DMS79 treated with DMSO at 0.1 percent for 48 hours (cell line): Measurements from ENCODE around the gene VEZF1.
"Not testable (repeated sequence)": the region's sequence is repeated elsewhere in the genome, so short reads cannot be mapped to it uniquely, and the experiment has no call there.

Experiments used
- DNase-seq: peaks from one replicate; lab custom pipeline; 2025; lab: John Stamatoyannopoulos, UW

Gene VEZF1

DNA sequence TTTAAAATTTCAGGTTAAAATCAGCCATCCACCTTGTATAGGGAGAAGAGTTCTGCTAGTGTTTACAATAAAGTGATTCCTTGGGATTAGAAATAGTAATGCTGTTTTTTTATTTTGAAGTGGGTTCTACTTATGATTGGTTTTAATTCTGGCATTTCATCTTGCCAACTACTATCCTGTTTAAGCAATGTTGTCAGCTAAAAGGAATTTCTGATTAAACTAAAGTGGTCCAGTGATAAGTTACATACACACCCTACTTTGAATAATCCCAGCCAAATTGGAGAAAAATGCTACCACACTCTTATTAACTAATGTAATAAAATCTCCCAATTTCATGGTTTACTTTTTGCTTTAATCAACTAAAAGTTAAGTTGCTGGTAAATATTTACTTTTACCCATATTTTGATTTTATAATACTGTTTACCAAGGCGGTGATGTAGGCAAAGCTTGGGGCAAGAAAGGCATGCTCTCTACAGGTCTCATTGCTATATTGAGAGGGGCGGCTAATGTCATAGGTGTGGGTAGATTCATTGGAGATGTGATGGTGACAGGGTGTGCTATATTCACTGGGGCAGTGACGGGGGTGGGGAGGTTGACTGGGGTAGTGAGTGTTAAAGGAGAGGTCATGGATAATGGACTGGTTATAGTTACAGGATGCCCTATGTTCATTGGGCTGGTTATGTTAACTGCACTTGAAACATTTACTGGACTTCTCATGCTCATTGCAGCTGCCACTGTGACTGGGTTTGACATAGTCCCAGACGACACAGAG lies 13.8 kb downstream of the VEZF1 start:
- not testable (repeated sequence) for DNase-seq

DNA sequence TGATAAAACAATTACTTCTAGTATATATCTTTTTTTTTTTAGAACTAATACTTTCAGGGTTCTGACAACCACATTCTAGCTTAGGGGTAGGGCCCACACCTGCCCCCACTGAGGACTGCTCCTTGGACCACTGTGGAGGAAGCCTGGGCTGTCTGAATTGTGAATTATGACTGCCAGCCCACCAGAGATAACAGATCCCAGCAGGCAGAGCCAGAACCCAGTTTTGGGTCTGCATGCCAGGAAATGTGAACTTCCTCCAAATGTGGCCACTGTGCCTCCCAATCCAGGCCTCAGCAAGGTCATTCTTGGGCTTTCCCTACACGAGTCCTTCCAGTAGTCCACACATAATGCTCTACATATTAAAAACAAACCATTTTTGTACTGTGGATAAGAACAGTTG lies 15.9 kb downstream of the VEZF1 start:
- no peak for DNase-seq

DNA sequence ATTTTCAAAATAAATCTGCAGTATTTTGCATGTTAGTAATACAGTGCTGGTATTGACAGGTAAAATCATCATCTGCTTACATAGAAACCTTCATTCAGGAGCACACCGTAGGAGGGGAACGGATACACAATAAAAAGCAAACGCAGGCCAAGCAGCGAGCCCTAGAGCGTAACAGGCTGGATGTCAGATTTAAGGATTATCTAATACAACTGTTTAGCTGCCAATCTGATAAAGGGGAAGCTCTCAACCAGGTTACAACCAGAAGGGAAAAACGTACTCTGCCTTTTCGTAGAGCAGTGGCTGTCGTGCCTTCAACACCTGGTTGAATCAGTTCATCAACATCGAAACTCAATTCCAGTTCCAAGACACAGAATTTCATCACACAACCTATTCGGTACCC lies 16.5 kb downstream of the VEZF1 start:
- DNase-seq, result no peak

DNA sequence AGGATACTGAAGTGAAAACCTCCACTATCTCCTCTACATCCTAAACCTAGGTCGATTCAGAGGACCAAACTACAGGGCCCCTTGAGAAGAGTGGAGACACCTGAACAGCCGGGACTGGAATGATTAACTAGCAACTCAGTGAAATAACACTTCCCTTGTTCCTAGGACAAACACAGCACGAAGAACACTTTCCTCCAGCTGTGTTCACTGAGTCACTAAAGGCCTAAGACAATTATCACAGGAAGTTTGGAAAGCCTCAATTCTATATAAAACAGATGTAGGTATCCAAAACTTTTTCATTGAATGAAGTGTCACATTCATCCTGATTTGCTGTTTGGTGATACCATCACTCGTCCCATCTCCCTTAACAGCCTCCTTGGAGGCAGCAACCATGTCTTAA lies 17.3 kb downstream of the VEZF1 start:
- DNase-seq, result no peak

DNA sequence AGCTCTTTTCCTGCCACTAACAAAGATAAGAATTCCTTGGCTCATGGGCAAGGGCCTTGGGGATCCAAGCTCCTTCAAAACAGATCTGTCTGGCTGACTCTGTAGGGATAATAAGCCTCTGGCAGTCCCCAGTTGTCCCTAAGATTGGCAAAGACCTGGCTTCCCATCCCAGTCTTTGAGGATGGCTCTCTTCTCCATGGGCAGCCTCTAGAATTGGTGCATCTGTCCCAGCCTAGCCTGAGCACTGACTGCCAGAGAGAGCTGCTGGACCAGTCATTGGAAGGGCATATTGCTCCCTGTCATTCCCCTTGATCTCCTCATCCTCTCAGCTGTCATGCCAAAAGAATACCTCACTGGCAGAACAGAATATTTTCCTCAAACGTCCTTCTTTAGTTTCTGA lies 19.6 kb downstream of the VEZF1 start:
- no peak for DNase-seq

DNA sequence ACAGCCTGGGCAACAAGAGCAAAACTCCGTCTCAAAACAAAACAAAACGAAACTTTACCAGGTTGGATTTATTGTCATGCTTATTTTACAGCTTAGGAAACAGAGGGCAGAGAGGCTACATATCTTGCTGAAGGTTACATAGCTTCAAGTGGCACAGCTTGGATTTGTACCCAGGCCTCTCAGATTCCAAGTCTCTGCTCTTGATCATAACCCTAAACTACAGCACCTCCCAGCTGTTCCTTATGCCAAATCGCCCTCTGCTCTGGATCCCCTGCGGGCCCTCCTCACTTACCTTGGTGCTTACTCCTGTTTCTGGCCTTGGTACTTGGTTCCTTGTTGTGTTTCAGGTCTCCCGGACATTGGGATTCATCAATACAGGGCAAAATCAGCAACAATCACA lies 21.2 kb downstream of the VEZF1 start:
- no peak for DNase-seq

DNA sequence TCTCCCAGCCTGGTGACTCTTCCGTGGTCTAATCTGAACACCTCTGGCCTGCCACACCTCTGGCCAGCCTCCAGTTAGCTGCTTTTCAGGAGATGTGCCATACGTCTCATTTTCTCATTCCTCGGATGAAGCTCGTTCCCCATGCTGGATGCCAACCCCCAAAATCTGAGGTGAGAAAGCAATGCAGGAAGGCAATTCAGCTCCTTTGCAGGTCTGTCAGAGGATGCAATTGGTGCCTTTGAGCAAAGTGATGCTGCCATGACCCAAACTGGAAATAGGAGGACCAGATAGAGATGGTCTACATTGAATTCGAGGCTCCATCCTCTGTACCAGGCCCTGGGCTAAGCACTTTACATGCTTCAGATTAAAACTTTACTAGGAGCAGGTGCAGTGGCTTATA lies 21.8 kb downstream of the VEZF1 start:
- DNase-seq, result no peak

DNA sequence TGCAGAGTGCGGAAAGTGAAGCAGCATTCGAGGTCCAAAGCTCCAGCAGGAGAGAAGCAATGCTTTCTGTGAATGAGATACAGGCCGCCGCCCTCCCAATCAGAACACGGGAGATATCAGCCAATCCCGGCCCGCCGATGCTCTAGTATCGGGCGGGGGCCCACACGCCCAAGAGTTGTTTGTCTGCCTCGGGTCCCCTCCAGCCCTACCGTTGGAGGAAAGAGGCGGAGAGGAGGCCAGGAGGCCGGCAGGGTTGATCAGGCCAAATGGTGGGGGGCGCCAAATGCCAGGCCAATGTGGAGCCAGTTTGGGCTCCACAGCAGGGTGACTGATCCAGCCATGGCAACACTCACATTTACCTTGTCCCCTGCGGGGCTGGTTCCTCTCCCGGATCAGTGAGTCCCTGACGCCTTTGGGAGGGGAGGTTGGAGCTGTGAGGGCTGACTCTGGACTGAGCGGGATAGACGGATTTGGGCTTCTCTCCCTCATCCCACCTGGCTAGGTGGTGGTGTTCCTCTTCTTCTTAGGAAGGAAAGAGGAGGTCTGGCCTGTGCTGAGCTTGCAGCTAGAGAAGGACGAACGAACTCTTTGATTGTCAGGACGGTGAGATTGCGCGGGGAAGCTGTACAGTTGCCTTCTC lies 22.4 kb downstream of the VEZF1 start:
- no peak for DNase-seq

DNA sequence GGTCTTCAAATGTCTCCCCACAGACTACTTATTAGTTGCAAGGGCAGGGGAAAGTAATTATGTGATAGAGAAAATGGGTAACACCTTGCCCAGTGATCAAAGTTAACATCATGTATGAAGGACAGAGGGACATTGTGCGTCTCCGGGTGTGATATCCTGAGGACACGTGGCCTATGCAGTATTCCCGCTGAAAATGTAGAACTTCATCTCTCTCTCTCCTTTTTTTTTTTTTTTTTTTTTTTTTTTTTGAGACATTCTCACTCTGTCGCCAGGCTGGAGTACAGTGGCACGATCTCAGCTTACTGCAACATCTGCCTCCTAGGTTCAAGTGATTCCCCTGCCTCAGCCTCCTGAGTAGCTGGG lies 24.9 kb downstream of the VEZF1 start:
- no peak for DNase-seq

DNA sequence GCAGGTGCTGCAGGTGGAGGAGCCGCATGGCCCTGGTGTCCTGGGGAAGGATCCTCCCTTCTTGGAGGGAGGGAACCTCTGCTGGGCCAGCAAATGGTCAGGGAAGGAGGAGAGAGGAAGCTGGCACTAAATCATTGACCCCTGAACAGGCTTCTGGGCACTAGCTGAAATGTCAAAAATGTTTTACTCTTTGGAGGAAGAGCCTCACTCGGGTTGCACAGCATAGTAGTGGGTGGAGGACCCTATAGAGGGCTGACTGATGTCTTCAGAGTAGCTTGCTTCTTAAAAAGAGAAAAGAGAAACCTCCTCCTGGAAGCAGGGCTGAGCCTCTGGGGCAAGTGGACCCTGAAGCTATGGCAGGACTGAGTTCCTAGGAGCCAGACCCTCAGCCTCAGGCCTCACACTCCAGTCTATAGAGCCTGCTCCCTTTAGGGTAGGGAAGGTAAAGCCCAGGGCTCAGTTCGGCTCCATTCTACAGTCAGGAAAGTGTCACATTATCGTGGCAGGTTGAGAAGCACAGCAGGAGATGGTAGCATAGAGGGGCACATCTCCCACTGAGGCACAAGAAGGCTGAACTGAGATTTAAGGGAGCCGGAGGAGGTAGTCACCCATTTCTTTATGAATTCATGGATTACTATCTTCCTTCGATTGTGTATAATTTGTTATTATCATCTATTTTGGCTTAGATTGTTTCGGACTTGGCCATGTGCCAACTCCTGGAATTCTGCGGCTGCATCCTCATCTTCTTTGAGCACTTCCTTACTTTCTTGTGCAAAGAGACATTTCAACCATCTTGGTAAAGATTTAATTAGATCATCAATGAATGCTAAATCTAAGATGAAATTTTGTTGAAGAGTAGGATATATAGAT lies 25.5 kb downstream of the VEZF1 start:
- no peak for DNase-seq

DNA sequence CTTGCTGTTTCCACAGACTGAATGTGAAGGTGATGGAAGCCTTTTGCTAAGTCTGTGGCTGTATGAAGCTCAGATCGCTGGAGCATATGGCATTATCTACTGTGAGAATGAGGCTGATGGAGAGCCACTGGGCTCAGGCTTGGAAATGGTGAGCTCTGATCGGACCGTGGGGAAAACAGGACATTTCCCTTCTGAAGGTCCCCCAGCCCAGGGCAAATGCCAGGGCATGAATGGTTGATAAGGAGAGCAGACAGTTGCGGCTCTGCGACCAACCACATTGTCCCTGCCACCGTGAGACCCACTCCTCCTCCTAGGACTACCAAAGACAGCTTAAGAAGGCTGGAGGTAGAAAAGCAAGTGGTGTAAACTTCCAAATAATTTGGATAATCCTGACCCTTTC lies 28.1 kb downstream of the VEZF1 start:
- no peak for DNase-seq

DNA sequence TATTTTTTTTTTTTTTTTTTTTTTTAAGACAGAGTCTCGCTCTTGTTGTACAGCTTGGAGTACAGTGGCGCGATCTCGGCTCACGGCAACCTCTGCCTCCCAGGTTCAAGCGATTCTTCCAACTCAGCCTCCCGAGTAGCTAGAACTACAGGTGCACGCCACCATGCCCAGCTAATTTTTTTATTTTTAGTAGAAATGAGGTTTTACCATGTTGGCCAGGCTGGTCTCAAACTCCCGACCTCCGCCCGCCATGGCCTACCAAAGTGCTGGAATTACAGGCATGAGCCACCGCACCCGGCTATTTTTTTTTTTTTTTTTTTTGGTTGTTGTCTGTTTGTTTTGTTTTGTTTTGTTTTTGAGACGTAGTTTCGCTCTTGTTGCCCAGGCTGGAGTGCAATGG lies 29.7 kb downstream of the VEZF1 start:
- not testable (repeated sequence) for DNase-seq

DNA sequence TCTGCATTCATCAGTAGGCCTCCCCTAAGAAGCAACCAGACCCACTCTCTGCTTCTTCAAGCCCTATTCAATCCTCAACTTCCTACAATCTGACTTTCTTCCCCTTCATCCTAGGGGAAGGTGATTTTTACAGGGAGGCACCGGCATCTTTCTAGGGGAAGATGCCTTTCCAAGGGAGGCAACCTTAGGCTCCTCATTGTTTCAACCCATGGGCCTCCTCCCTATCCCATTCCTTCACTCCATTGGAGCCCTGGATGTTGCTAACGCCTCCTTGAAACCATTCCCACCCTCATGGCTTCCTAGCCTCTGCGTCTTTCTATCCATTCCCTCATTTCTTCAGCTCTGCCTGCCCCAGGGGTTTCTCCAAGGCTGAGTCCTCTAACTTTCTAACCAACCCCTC lies 30.2 kb downstream of the VEZF1 start:
- DNase-seq, result no peak

DNA sequence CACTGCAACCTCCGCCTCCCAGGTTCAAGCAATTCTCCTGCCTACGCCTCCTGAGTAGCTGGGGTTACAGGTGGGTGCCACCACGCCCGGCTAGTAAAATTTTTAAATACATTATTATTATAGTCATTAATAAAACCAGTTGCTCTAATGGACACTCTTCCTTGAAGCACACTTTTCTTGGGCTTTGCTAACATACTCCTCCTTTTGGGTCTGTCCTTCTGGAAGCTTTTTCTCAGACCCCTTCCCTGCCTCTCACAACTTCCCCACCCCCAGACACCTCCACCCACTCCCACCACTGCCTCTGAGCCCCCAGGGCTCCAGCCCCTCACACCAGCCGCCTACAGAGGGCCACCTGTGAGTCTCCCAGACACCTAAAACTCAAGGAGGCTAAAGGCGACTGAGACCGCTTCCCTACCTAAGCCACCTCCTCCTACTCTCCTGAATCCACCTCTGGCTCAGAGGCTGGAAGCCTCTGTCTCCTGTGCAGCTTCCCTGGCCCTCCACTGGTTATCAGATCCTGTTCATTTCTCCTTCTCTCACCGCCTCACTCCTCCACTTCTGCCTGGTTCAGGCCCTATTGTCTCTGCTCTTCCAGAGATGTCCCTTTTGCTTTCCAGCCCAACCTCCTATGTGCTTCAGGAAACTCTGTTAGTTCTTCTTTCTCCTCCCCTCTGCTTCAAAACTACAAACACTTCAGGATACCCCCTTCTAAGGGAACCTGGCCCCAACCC lies 30.8 kb downstream of the VEZF1 start:
- no peak for DNase-seq

DNA sequence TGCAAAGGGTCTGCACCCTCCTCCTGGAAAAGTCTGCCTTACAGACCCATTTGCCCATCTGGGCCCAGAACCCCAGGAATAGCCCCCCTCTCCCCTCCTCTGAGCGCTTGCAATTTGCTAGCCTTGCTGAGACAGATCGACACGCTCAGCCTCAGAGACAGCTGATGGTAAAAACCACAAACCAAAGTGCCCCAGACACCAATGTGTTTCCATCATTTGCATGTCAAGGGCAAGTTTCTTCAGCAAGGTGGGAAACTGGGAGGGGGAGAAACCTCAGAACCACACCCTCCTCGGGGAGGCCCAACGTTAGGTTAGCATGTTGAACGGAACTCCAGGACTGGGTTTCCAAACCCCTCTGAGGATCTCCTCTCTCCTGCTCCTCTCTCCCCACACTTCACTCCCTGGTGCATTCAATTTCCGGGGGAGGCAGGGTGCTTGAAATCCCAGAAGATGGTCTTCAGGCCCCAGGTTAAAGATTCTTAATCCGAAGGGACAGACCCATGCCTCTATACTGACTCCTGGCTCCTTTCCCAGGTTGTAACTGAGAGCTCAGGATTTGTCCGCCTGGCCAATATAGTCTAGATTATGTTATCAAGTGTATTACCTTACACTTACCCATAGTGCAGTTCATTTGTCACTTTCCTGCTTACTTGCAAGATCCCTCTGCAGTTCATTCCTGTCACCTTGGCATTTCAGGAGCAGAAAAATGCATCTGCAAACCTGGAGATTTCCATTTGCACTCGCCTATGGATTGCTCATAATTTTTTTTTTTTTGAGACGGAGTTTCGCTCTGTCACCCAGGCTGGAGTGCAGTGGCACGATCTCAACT lies 31.5 kb downstream of the VEZF1 start:
- no peak for DNase-seq

DNA sequence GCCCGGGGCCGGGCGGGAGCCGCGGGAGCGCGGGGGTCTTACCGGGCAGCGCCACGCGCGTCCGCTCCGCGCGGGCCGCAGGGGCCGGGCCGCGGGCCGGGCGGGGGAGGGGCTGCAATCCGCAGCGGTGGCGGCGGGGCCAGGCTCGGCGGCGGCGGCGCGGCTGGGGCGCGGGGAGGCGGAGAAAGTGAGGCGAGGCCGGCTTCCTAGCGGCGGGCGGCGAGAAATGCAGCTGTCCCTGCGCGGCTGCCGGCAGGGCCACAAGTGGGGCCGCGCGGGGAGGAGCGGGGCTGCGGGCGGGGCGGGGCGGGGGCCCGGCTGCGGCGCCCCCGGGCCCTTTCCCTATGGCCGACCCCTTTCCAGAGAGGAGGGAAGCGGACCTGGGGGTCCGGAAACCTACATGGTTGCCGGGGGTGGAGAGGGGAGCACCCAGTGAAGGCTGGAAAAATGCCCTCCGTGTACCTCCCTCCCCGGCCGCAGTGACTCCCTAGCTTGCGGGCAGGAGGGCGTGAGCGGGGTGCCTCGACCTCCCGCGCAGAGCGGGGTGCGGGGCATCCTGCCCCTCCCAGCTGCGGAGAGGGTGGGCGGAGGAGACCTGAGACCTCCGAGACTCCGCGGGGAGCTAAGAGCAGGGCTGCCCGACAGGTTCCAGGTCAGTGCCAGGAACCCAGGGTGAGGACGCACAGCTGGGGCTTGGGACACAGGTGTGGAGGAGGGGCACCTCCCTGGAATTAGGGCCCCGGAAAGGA lies 32.7 kb downstream of the VEZF1 start, which contains the start of gene CUEDC1:
TSS of gene CUEDC1 (minus strand) at position 230 of the 749 bp plus-strand sequence. CDS start 69,848 bp downstream, outside the sequence.
- DNase-seq, result no peak

DNA sequence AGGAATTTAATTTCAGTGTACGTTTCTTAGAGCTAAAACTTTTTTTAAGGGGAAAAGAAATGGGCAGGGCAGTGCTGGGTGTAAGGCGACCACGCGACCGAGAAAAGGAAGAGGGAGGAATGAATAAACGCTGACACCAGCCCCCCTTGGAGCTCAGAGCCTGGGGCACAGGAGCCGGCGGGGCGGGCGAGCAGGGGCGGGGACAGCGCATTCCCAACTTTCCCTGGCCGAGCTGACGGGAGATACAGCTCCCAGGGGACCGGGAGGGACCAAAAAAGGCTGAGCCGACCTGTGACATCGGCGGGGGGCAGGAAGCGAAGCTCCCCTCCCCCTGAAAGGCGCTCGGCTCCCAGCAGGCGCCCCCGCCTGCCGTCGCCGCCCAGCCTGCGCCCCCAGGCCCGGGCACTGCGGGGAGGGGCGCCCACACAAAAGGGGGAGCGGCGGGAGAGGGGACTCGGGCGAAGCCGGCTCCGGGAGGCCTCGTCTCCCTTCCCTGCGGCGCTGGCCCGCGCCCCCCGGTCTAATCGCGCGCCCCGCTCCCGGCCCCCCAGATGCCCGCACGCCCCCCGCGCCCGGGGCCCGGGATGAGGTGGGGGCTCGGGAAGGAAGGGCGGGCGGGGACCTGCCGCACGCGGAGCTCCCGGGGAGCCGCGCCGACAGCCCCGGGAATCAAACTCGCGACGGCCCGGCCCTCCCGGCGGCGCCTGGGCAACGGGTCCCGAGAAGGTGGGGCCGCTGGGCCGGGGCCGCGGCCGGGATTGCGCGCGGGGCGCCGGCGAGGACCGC lies 33.5 kb downstream of the VEZF1 start:
- DNase-seq, result no peak

DNA sequence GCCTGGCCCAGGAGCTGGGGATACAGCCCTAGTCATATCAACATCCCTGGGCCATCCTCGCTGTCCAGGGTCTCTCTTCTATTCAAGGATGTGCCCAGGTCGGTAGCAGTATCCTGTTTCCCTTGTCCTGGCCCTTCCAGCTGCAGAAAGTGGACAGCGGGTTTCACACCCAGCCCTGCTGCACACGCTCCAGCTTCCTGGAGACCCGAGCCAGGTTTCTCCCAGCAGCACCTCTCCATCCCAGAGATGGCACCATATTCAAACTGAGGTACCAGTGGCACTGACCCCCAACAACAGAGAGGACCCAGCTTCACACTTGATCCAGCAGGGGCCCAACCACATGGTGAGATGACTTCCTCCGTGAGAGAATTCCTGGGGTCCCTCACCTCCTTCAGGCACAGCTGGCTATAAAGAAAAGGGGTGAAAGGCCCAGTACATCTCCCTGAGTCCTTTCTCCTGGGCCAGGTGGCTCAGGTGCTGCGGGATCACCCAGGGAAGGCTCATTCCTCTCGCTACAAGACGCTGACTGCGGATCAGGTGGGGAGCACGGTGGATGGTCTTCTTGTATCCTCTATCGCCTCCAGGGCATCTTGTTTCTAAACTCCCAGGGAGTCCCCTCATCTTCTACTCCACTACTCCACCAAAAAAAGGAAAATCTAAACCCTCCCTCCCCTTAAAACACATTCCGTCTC lies 34.2 kb downstream of the VEZF1 start:
- DNase-seq, result no peak

DNA sequence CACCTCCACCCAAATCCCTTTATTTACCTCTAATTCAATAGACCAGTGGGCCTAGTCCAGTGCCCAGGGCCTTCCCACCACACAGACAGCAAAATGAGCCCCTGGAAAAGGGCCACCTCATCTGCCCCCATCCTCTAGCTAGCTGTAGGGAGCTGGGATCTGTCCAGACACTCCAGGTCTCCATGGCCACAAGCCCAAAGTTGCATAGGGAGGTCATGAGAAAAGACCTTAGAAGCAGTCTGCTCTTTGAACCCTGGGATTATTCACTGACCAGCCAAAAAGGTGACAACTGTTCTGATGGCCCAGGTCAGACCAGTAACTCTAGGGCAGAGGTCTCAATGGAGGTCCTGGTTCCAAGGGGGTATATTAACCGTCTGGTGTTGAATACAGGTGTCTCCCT lies 34.8 kb downstream of the VEZF1 start:
- DNase-seq, result no peak
